ENCODE results near the gene CELF4.

The CELF4 gene

DNA sequence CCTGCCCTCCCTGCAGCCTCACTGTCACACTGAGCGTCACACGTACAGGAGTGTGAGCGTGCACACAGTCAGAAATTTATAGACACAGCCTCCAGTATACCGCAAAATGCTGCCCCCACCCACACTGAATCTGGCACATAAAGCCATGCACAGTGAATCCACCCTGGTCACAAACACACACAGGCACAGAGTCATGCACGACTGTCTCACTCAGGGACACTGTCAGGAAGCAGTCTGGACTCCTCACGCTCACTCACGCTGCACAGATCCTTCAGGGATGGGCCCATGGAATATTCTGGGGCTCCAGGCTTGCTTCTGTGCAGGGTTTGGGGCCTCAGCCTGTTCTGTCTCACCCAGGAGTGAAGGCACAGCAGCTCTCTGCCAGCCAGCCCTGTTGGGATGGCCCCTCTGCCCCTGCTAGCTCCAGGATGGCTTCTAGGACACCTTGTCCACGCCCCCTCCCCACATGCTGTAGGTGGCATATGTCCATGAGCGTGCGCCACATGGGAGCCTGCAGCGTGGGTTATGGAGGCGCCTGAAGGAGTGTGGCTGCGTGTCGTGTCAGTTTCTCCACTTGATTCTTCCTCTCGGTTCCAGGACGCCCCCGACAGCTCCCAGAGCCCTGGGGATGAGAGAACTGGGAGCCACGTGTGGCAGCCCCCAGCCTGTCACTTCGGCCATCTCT is 175.8 kb downstream of the CELF4 start:
- Histone ChIP-seq H3K27me3 (ENCODE audit: low read length) (no peaks in the 10 kb centered on the region), H3K79me2 (ENCODE audit: insufficient read depth, low read length) (no peaks in the 10 kb centered on the region)
- TF ChIP-seq CTCF (IDR thresholded peaks at IDR 0.05; ENCODE audit: insufficient read depth, low read length, poor library complexity, severe bottlenecking), result no peak
- TF ChIP-seq EZH2phosphoT487 (conservative IDR thresholded peaks at IDR 0.05; ENCODE audit: low read length), result no peak

DNA sequence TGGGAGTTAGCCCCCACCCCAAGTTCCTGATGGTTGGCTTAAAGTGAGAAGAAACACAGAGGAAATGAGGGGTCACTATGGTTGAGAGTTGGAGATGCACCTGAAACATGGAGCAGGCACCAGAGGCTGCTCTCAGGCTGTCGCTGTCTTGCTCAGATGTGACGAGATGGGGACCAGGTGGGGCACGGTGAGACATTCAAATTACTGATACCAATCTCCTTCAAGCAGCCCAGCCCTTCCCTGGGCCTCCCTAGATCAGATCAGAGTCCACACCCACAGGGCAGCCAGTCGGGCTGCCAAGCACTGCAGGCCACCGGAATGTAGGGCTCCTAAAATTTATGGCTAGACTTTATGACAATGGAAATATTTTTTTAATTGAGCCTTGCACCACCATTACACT is 176.6 kb downstream of the CELF4 start:
- no peaks in the 10 kb centered on the region for H3K36me3 ChIP-seq (ENCODE audit: low read length)
- no peak overlapping the region for H2AFZ ChIP-seq (ENCODE audit: low read depth, low read length, severe bottlenecking)
- H3K4me3 ChIP-seq (ENCODE audit: insufficient read depth, low read length, poor library complexity, severe bottlenecking), result no peak overlapping the region
- H3K27me3 ChIP-seq (ENCODE audit: low read length), result no peaks in the 10 kb centered on the region
- no peak overlapping the region for H3K4me2 ChIP-seq (ENCODE audit: low read depth, low read length, poor library complexity, severe bottlenecking)
- no peaks in the 10 kb centered on the region for H3K79me2 ChIP-seq (ENCODE audit: insufficient read depth, low read length)
- H4K20me1 ChIP-seq (ENCODE audit: low read depth, low read length), result no peaks in the 10 kb centered on the region
- no peak for TF ChIP-seq CTCF (IDR thresholded peaks at IDR 0.05; ENCODE audit: insufficient read depth, low read length, poor library complexity, severe bottlenecking)
- no peak for TF ChIP-seq EZH2phosphoT487 (conservative IDR thresholded peaks at IDR 0.05; ENCODE audit: low read length)
- no peak overlapping the region for H3K9ac ChIP-seq (ENCODE audit: low read length)
- no peaks in the 10 kb centered on the region for H3K9me3 ChIP-seq (ENCODE audit: insufficient read depth, low read length)
- no peak overlapping the region for H3K27ac ChIP-seq (ENCODE audit: low read depth, low read length)
- H3K9me2 ChIP-seq (replicated peaks; ENCODE audit: insufficient read depth, low read length), result no peaks in the 10 kb centered on the region
- H3F3A ChIP-seq (ENCODE audit: insufficient read depth), result no peaks in the 10 kb centered on the region

More for the DNA sequence above, 175.8 kb downstream of the CELF4 start:
- no peak overlapping the region for H3K9ac ChIP-seq (ENCODE audit: low read length)
- no peaks in the 10 kb centered on the region for H3K9me2 ChIP-seq (replicated peaks; ENCODE audit: insufficient read depth, low read length)
- H2AFZ ChIP-seq (ENCODE audit: low read depth, low read length, severe bottlenecking), result no peak overlapping the region
- no peak overlapping the region for H3K4me3 ChIP-seq (ENCODE audit: insufficient read depth, low read length, poor library complexity, severe bottlenecking)
- H3K9me3 ChIP-seq (ENCODE audit: insufficient read depth, low read length), result no peaks in the 10 kb centered on the region
- H3K27ac ChIP-seq (ENCODE audit: low read depth, low read length), result no peak overlapping the region
- no peaks in the 10 kb centered on the region for H3K36me3 ChIP-seq (ENCODE audit: low read length)
- no peaks in the 10 kb centered on the region for H3F3A ChIP-seq (ENCODE audit: insufficient read depth)
- H4K20me1 ChIP-seq (ENCODE audit: low read depth, low read length), result no peaks in the 10 kb centered on the region
- H3K4me2 ChIP-seq (ENCODE audit: low read depth, low read length, poor library complexity, severe bottlenecking), result no peak overlapping the region

DNA sequence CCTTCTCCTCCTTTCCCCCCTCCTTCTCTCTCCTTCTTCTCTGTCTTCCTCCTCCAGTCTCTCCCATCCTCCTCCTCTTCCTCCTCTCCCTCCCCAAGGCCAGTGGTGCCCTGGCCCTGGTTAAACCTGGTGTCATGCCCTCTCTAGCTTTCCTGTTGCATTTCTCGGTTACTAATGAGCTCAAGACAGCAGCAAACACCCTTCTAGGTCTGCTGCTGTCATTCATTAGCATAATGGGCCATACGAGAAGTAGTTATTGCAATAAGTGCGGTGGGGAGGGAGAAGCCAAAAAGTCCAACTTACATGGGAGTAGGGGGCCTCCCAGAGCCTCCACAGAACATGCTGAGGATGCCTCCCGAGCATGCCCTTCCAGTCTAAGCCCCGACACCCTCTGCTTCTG is 177.2 kb downstream of the CELF4 start:
- Histone ChIP-seq H3F3A (ENCODE audit: insufficient read depth) (no peaks in the 10 kb centered on the region), H3K4me2 (ENCODE audit: low read depth, low read length, poor library complexity, severe bottlenecking) (no peak overlapping the region), H3K9ac (ENCODE audit: low read length) (no peak overlapping the region), H3K27ac (ENCODE audit: low read depth, low read length) (no peak overlapping the region), H3K9me2 (replicated peaks; ENCODE audit: insufficient read depth, low read length) (no peaks in the 10 kb centered on the region), H4K20me1 (ENCODE audit: low read depth, low read length) (no peaks in the 10 kb centered on the region), H3K36me3 (ENCODE audit: low read length) (no peaks in the 10 kb centered on the region), H3K4me3 (ENCODE audit: insufficient read depth, low read length, poor library complexity, severe bottlenecking) (no peak overlapping the region), H2AFZ (ENCODE audit: low read depth, low read length, severe bottlenecking) (no peak overlapping the region), H3K9me3 (ENCODE audit: insufficient read depth, low read length) (no peaks in the 10 kb centered on the region), H3K27me3 (ENCODE audit: low read length) (no peaks in the 10 kb centered on the region), H3K79me2 (ENCODE audit: insufficient read depth, low read length) (no peaks in the 10 kb centered on the region)
- TF ChIP-seq CTCF (IDR thresholded peaks at IDR 0.05; ENCODE audit: insufficient read depth, low read length, poor library complexity, severe bottlenecking) (no peak), EZH2phosphoT487 (conservative IDR thresholded peaks at IDR 0.05; ENCODE audit: low read length) (no peak)
